PC-3 (cell line): ENCODE data around the gene SERTAD1. TPM values are rescaled to one million over a fixed set of nuclear protein-coding genes. Genes with fewer than 3 reads are reported as not detected.

ENCODE experiments used
- ATAC-seq: fragments of 200-7000 bp; cut with Tn5 transposase; 2 replicates; pipeline ENCODE4 v1.9.1; 2020; ENCODE audit warnings: mild to moderate bottlenecking, moderate library complexity
- BruUV-seq: library from RNA; stranded (reverse); fragments of 400-500 nt; replicated peaks from 2 replicates; lab custom pipeline; 2021; lab: Mats Ljungman, UMichigan
- CTCF ChIA-PET: fragments of 300-600 bp; sonication (Branson Sonifier 250); formaldehyde crosslinking; loops from one replicate; lab custom pipeline; 2022; ENCODE audit warnings: antibody characterized with exemption; lab: Charles Lee
- POLR2A ChIA-PET: fragments of 300-600 bp; sonication (Branson Sonifier 250); formaldehyde crosslinking; loops from one replicate; lab custom pipeline; 2022; ENCODE audit warnings: antibody characterized with exemption; ENCODE audit not compliant: unreplicated experiment; lab: Charles Lee
- DNase-seq: peaks from one replicate; pipeline ENCODE4 v3.0.0-alpha.2; 2015
- H2AFZ ChIP-seq: fragments of 300-600 bp; sonication (generic); 2 replicates; pipeline ENCODE4 v1.6.0; 2016; ENCODE audit warnings: antibody characterized with exemption, low read length
- H3F3A ChIP-seq: fragments of 300-600 bp; sonication (generic); one replicate; pipeline ENCODE4 v1.6.0; 2017; ENCODE audit warnings: antibody characterized with exemption, low read length, control low read depth, mild to moderate bottlenecking; ENCODE audit not compliant: unreplicated experiment
- H3K27ac ChIP-seq: fragments of 300-600 bp; sonication (generic); 2 replicates; pipeline ENCODE4 v1.5.1; 2016; ENCODE audit warnings: mild to moderate bottlenecking, low read length
- H3K27me3 ChIP-seq: fragments of 300-600 bp; sonication (generic); 2 replicates; pipeline ENCODE4 v1.6.1; 2016; ENCODE audit warnings: low read length, mixed read lengths
- H3K36me3 ChIP-seq: fragments of 300-600 bp; sonication (generic); 2 replicates; pipeline ENCODE4 v1.6.1; 2016; ENCODE audit warnings: low read depth, mixed run types, low read length, mixed read lengths
- H3K4me1 ChIP-seq: fragments of 300-600 bp; sonication (generic); 2 replicates; pipeline ENCODE4 v1.5.1; 2016; ENCODE audit warnings: low read length; ENCODE audit not compliant: insufficient read depth
- H3K4me2 ChIP-seq: fragments of 300-600 bp; sonication (generic); 2 replicates; pipeline ENCODE4 v1.6.0; 2016; ENCODE audit warnings: low read length
- H3K4me3 ChIP-seq: fragments of 300-600 bp; sonication (generic); 2 replicates; pipeline ENCODE4 v1.5.1; 2016; ENCODE audit warnings: mild to moderate bottlenecking, low read length, mixed read lengths
- H3K79me2 ChIP-seq: fragments of 300-600 bp; sonication (generic); 2 replicates; pipeline ENCODE4 v1.6.1; 2017; ENCODE audit warnings: low read length, mixed read lengths
- H3K9ac ChIP-seq: fragments of 300-600 bp; sonication (generic); 2 replicates; pipeline ENCODE4 v1.6.0; 2016; ENCODE audit warnings: mild to moderate bottlenecking, low read length
- H3K9me2 ChIP-seq: fragments of 300-600 bp; sonication (generic); replicated peaks from 2 replicates; pipeline ENCODE4 v1.6.1; 2016; ENCODE audit warnings: mixed run types, low read length, mixed read lengths
- H3K9me3 ChIP-seq: fragments of 300-600 bp; sonication (generic); 2 replicates; pipeline ENCODE4 v1.6.1; 2016; ENCODE audit warnings: low read length, mixed read lengths
- H4K20me1 ChIP-seq: fragments of 300-600 bp; sonication (generic); 2 replicates; pipeline ENCODE4 v1.6.1; 2016; ENCODE audit warnings: low read length, mixed read lengths
- EZH2 ChIP-seq: fragments of 300-600 bp; sonication (generic); IDR thresholded peaks from one replicate; pipeline ENCODE4 v1.6.1; 2017; ENCODE audit warnings: antibody characterized with exemption, mild to moderate bottlenecking, low read length; ENCODE audit not compliant: unreplicated experiment
- EZH2phosphoT487 ChIP-seq: fragments of 300-600 bp; sonication (generic); IDR thresholded peaks from 2 replicates; pipeline ENCODE4 v1.6.1; 2018; ENCODE audit warnings: mild to moderate bottlenecking, antibody characterized with exemption, low read length, borderline replicate concordance
- intact Hi-C: fragments of 100-400 bp; cut with micrococcal nuclease; formaldehyde crosslinking; loops from 2 replicates; pipeline ENCODE4 v1.9.0; 2023
- total RNA-seq: library from RNA; depleted of rRNA; stranded (reverse); fragments of >200 nt; gene quantifications from 2 replicates; pipeline ENCODE4 v1.2.3, GENCODE V29; 2014; rRNA removed
- TF ChIP-seq, protein P1 (sequence below): fragments of 300-600 bp; sonication (generic); conservative IDR thresholded peaks from 2 replicates; pipeline ENCODE4 v1.5.1; 2017; ENCODE audit warnings: antibody characterized with exemption, low read depth, mild to moderate bottlenecking, low read length

Gene SERTAD1
- total RNA-seq, 1 experiment from 2014 or later, result 16.8 TPM

DNA sequence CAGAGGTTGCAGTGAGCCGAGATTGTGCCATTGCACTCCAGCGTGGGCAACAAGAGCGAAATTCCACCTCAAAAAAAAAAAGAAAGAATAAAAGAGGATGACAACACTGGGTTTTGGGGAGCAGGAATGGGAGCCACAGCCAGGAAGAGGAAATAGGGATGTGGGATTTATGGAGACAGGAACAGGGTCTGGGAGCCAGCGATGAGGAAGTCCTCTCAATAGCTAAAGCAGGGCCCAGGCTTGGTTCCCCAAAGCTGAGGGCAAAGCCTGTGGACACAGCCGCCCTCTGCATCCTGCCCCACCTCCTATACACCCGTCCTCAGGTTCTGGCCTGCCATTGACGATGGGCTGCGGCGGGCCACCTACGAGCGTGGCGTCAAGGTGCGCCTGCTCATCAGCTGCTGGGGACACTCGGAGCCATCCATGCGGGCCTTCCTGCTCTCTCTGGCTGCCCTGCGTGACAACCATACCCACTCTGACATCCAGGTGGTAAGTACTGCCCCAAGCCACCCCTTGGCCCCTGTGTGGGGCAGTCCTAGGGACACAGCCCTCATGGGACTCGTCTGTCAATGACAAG lies 49.4 kb downstream of the SERTAD1 start:
- Histone ChIP-seq H3K27ac (no peak overlapping the region), H3K4me3 (no peak overlapping the region), H3K9me2 (no peaks in the 10 kb centered on the region), H3K27me3 (no peaks in the 10 kb centered on the region), H3K9ac (no peak overlapping the region), H3K36me3 (no peaks in the 10 kb centered on the region), H2AFZ (no peak overlapping the region), H3K9me3 (no peaks in the 10 kb centered on the region), H4K20me1 (no peaks in the 10 kb centered on the region), H3K4me2 (no peak overlapping the region), H3F3A (no peaks in the 10 kb centered on the region), H3K4me1 (no peaks in the 10 kb centered on the region), H3K79me2 (no peaks in the 10 kb centered on the region)
- ChIA-PET POLR2A (no interaction called here), CTCF (no interaction called here)
- no TSS peak for BruUV-seq
- intact Hi-C loops, result no loop called here
- DNase-seq (no peak), ATAC-seq (no peak)
- TF ChIP-seq EZH2, result no peak
- TF ChIP-seq, protein P1, sequence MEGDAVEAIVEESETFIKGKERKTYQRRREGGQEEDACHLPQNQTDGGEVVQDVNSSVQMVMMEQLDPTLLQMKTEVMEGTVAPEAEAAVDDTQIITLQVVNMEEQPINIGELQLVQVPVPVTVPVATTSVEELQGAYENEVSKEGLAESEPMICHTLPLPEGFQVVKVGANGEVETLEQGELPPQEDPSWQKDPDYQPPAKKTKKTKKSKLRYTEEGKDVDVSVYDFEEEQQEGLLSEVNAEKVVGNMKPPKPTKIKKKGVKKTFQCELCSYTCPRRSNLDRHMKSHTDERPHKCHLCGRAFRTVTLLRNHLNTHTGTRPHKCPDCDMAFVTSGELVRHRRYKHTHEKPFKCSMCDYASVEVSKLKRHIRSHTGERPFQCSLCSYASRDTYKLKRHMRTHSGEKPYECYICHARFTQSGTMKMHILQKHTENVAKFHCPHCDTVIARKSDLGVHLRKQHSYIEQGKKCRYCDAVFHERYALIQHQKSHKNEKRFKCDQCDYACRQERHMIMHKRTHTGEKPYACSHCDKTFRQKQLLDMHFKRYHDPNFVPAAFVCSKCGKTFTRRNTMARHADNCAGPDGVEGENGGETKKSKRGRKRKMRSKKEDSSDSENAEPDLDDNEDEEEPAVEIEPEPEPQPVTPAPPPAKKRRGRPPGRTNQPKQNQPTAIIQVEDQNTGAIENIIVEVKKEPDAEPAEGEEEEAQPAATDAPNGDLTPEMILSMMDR, result no peak
- TF ChIP-seq EZH2phosphoT487, result no peak

DNA sequence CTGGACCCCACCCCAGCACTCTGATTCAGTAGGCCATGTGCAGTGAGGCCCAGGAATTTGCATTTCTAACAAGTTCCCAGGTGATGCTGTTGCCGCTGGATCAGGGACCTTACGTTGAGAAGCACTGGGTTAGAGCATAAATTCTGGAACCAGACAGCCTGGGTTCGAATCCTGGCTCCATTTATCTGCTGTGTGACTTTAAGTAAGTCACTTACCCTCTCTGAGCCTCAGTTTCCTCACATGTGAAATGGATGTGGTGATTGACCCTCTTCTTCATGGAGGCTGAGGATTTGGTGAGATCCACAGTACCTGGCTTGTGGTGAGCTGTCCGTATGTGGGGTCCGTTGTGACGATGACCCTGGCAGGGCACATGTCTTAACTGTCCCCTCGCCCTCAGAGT lies 51.7 kb downstream of the SERTAD1 start:
- H3K9ac ChIP-seq, result no peak overlapping the region
- no peak for TF ChIP-seq EZH2
- TF ChIP-seq EZH2phosphoT487, result no peak
- H3K4me3 ChIP-seq, result no peak overlapping the region
- ChIA-PET POLR2A (no interaction called here), CTCF (no interaction called here)
- H3F3A ChIP-seq, result no peaks in the 10 kb centered on the region
- intact Hi-C loops, result no loop called here
- H3K9me2 ChIP-seq, result no peaks in the 10 kb centered on the region
- DNase-seq (no peak), ATAC-seq (no peak)
- H3K9me3 ChIP-seq, result no peaks in the 10 kb centered on the region
- H3K4me1 ChIP-seq, result no peaks in the 10 kb centered on the region
- BruUV-seq, result no TSS peak
- no peaks in the 10 kb centered on the region for H3K36me3 ChIP-seq
- no peak overlapping the region for H2AFZ ChIP-seq
- H3K27ac ChIP-seq, result no peak overlapping the region
- H3K79me2 ChIP-seq, result no peaks in the 10 kb centered on the region
- no peaks in the 10 kb centered on the region for H4K20me1 ChIP-seq
- H3K27me3 ChIP-seq, result no peaks in the 10 kb centered on the region
- no peak overlapping the region for H3K4me2 ChIP-seq

DNA sequence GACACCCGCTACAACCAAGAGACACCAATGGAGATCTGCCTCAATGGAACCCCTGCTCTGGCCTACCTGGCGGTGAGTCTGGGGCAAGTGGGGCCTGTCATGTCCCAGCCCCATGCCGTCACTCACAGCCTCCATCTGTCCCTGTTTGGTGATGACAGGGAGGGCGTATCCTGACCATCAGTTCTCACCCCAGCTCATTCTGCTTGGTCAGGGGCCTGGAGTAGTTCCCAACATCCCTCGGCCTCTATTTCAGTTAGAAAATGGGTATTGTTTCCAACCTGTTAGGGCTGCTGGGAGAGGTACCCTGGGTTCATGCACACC lies 54.0 kb downstream of the SERTAD1 start:
- Histone ChIP-seq H3K36me3 (no peaks in the 10 kb centered on the region), H3K9me2 (no peaks in the 10 kb centered on the region), H3K4me2 (no peak overlapping the region), H3K27me3 (no peaks in the 10 kb centered on the region), H3F3A (no peaks in the 10 kb centered on the region), H3K4me1 (no peaks in the 10 kb centered on the region), H3K27ac (no peak overlapping the region), H3K9me3 (no peaks in the 10 kb centered on the region), H3K4me3 (no peak overlapping the region), H4K20me1 (no peaks in the 10 kb centered on the region), H2AFZ (no peak overlapping the region), H3K79me2 (no peaks in the 10 kb centered on the region), H3K9ac (no peak overlapping the region)
- ATAC-seq (no peak), DNase-seq (no peak)
- no TSS peak for BruUV-seq
- intact Hi-C loops, result no loop called here
- TF ChIP-seq, protein P1, result no peak
- no peak for TF ChIP-seq EZH2phosphoT487
- no peak for TF ChIP-seq EZH2
- ChIA-PET CTCF (no interaction called here), POLR2A (no interaction called here)

Other genes with a start within 250 kb of the SERTAD1 start
- gene MAP3K10, start 234.6 kb downstream of the SERTAD1 start, total RNA-seq, result 11.2 and 13.0 TPM in 2 replicates
- 0.15 and 0.17 TPM in 2 replicates for gene TTC9B, start 207.6 kb downstream of the SERTAD1 start, total RNA-seq
- gene CCNP, start 199.3 kb downstream of the SERTAD1 start, total RNA-seq, result not detected in 2 replicates
- 80.6 and 84.9 TPM in 2 replicates for gene AKT2, start 140.6 kb downstream of the SERTAD1 start, total RNA-seq
- gene C19orf47, start 77.6 kb downstream of the SERTAD1 start, total RNA-seq, result 13.9 and 18.2 TPM in 2 replicates
- 95.4 and 96.1 TPM in 2 replicates for gene PLD3, start 77.3 kb downstream of the SERTAD1 start, total RNA-seq
- gene HIPK4, start 35.8 kb downstream of the SERTAD1 start, total RNA-seq, result 0.46 TPM in 1 of 2 replicates, not detected in the other
- 2.2 and 2.7 TPM in 2 replicates for gene PRX, start 12.6 kb downstream of the SERTAD1 start, total RNA-seq
- gene SERTAD3, start 18.3 kb upstream of the SERTAD1 start, total RNA-seq, result 7.9 and 12.9 TPM in 2 replicates
- 196 and 246 TPM in 2 replicates for gene BLVRB, start 39.8 kb upstream of the SERTAD1 start, total RNA-seq
- gene SPTBN4, start 41.0 kb upstream of the SERTAD1 start, total RNA-seq, result 0.81 and 1.9 TPM in 2 replicates
- 43.0 and 63.2 TPM in 2 replicates for gene SHKBP1, start 150.9 kb upstream of the SERTAD1 start, total RNA-seq
- gene LTBP4, start 175.4 kb upstream of the SERTAD1 start, total RNA-seq, result 8.9 and 16.7 TPM in 2 replicates